OCI-LY1 (cell line): ENCODE measurements around the gene RGN.

Experiments
- H2AFZ ChIP-seq: fragments of 200-600 bp; sonication (generic), shearing (Covaris generic); 2 replicates; pipeline ENCODE4 v1.6.0; 2014; ENCODE audit warnings: antibody characterized with exemption, mild to moderate bottlenecking, low read length
- H3F3A ChIP-seq: fragments of 200-600 bp; sonication (generic), shearing (Covaris generic); 2 replicates; pipeline ENCODE4 v1.6.0; 2014; ENCODE audit warnings: mild to moderate bottlenecking, antibody characterized with exemption, low read length, moderate library complexity; ENCODE audit not compliant: insufficient read depth
- H3K27ac ChIP-seq: fragments of 200-600 bp; sonication (generic); 2 replicates; pipeline ENCODE4 v1.5.1; 2014; ENCODE audit warnings: low read length, mixed run types, mild to moderate bottlenecking, low read depth; ENCODE audit not compliant: poor library complexity, severe bottlenecking
- H3K27me3 ChIP-seq: fragments of 200-600 bp; sonication (generic); 2 replicates; pipeline ENCODE4 v1.6.0; 2014; ENCODE audit warnings: antibody characterized with exemption, mild to moderate bottlenecking, low read length, moderate library complexity; ENCODE audit not compliant: insufficient read depth
- H3K36me3 ChIP-seq: fragments of 200-600 bp; sonication (generic); 2 replicates; pipeline ENCODE4 v1.6.1; 2014; ENCODE audit warnings: mild to moderate bottlenecking, antibody characterized with exemption, low read length, moderate library complexity, mixed read lengths; ENCODE audit not compliant: insufficient read depth
- H3K4me1 ChIP-seq: fragments of 200-600 bp; sonication (generic); 2 replicates; pipeline ENCODE4 v1.5.1; 2014; ENCODE audit warnings: mild to moderate bottlenecking, low read length, moderate library complexity; ENCODE audit not compliant: insufficient read depth, severe bottlenecking
- H3K4me2 ChIP-seq: fragments of 200-600 bp; sonication (generic), shearing (Covaris generic); 2 replicates; pipeline ENCODE4 v1.6.1; 2014; ENCODE audit warnings: low read length
- H3K4me3 ChIP-seq: fragments of 200-600 bp; sonication (generic); 2 replicates; pipeline ENCODE4 v1.5.1; 2014; ENCODE audit warnings: low read length, low read depth, mild to moderate bottlenecking, mixed read lengths; ENCODE audit not compliant: poor library complexity, severe bottlenecking
- H3K79me2 ChIP-seq: fragments of 200-600 bp; shearing (Covaris generic); 2 replicates; pipeline ENCODE4 v1.6.1; 2016; ENCODE audit warnings: mixed run types, low read length, mixed read lengths; ENCODE audit not compliant: insufficient read depth
- H3K9ac ChIP-seq: fragments of 200-600 bp; sonication (generic), shearing (Covaris generic); 2 replicates; pipeline ENCODE4 v1.6.1; 2014; ENCODE audit warnings: mild to moderate bottlenecking, low read length, mixed read lengths
- H3K9me2 ChIP-seq: fragments of 200-600 bp; sonication (generic), shearing (Covaris generic); 2 replicates; pipeline ENCODE4 v1.6.1; 2014; ENCODE audit warnings: low read depth, mild to moderate bottlenecking, low read length, mixed read lengths
- H3K9me3 ChIP-seq: fragments of 200-600 bp; shearing (Covaris generic); 2 replicates; pipeline ENCODE4 v1.6.1; 2014; ENCODE audit warnings: low read length, mixed read lengths
- H4K20me1 ChIP-seq: fragments of 200-600 bp; sonication (generic), shearing (Covaris generic); 2 replicates; pipeline ENCODE4 v1.6.0; 2016; ENCODE audit warnings: mild to moderate bottlenecking, low read length; ENCODE audit not compliant: insufficient read depth
- CTCF ChIP-seq: fragments of 200-600 bp; sonication (generic), shearing (Covaris generic); IDR thresholded peaks from 2 replicates; pipeline ENCODE4 v1.5.1; 2017; ENCODE audit warnings: mild to moderate bottlenecking, antibody characterized with exemption, low read length, moderate library complexity, mixed read lengths
- EZH2 ChIP-seq: fragments of 200-600 bp; sonication (generic), shearing (Covaris generic); IDR thresholded peaks from 2 replicates; pipeline ENCODE4 v1.8.0; 2017; ENCODE audit warnings: borderline replicate concordance, mixed run types, mild to moderate bottlenecking, antibody characterized with exemption, low read length, moderate library complexity, mixed read lengths

Gene RGN

GRCh38 chrX:47063179-47063578 is 15.1 kb upstream of the RGN start:
- H4K20me1 ChIP-seq, result no peaks in the 10 kb centered on the region
- TF ChIP-seq CTCF (no peak), EZH2 (no peak)
- H3K4me1 ChIP-seq, result no peaks in the 10 kb centered on the region
- no peak overlapping the region for H3K4me2 ChIP-seq
- H3K27me3 ChIP-seq, result no peaks in the 10 kb centered on the region
- no peaks in the 10 kb centered on the region for H3K9me3 ChIP-seq
- no peak overlapping the region for H3K4me3 ChIP-seq
- no peaks in the 10 kb centered on the region for H3F3A ChIP-seq
- H3K9me2 ChIP-seq, result no peaks in the 10 kb centered on the region
- no peaks in the 10 kb centered on the region for H3K36me3 ChIP-seq
- H3K27ac ChIP-seq, result no peak overlapping the region
- H3K79me2 ChIP-seq, result no peaks in the 10 kb centered on the region
- H3K9ac ChIP-seq, result no peak overlapping the region
- no peak overlapping the region for H2AFZ ChIP-seq

GRCh38 chrX:47068214-47068613 is 10.0 kb upstream of the RGN start:
- TF ChIP-seq EZH2 (no peak), CTCF (no peak)
- no peak overlapping the region for H3K27ac ChIP-seq
- no peaks in the 10 kb centered on the region for H4K20me1 ChIP-seq
- no peaks in the 10 kb centered on the region for H3K9me3 ChIP-seq
- no peaks in the 10 kb centered on the region for H3K36me3 ChIP-seq
- no peak overlapping the region for H3K4me3 ChIP-seq
- H3K79me2 ChIP-seq, result no peaks in the 10 kb centered on the region
- H3F3A ChIP-seq, result no peaks in the 10 kb centered on the region
- H2AFZ ChIP-seq, result no peak overlapping the region
- no peaks in the 10 kb centered on the region for H3K27me3 ChIP-seq
- H3K4me2 ChIP-seq, result no peak overlapping the region
- no peaks in the 10 kb centered on the region for H3K9me2 ChIP-seq
- no peak overlapping the region for H3K9ac ChIP-seq
- no peaks in the 10 kb centered on the region for H3K4me1 ChIP-seq

- H3K9me3 ChIP-seq, result no peaks in the 10 kb centered on the region
- no peak overlapping the region for H3K9ac ChIP-seq
- TF ChIP-seq CTCF, result no peak
- no peak overlapping the region for H3K4me2 ChIP-seq
- no peak overlapping the region for H3K27ac ChIP-seq
- H3K9me2 ChIP-seq, result no peaks in the 10 kb centered on the region
- H3K36me3 ChIP-seq, result no peaks in the 10 kb centered on the region
- no peak overlapping the region for H3K4me3 ChIP-seq
- H3K4me1 ChIP-seq, result no peaks in the 10 kb centered on the region
- no peaks in the 10 kb centered on the region for H3K79me2 ChIP-seq
- H3F3A ChIP-seq, result no peaks in the 10 kb centered on the region
- no peak overlapping the region for H2AFZ ChIP-seq
- no peaks in the 10 kb centered on the region for H3K27me3 ChIP-seq
- H4K20me1 ChIP-seq, result no peaks in the 10 kb centered on the region
Observed at GRCh38 chrX:47068720-47069119, 9.5 kb upstream of the RGN start.
